ENCODE data around the gene LMO2. TPM values are rescaled to one million over a fixed set of nuclear protein-coding genes. Genes with fewer than 3 reads are reported as not detected.
"Not testable (repeated sequence)": the region's sequence is repeated elsewhere in the genome, so short reads cannot be mapped to it uniquely, and the experiment has no call there.

Gene LMO2
- total RNA-seq, 2 donors from 2014 or later: 37.0 to 74.3 TPM

DNA sequence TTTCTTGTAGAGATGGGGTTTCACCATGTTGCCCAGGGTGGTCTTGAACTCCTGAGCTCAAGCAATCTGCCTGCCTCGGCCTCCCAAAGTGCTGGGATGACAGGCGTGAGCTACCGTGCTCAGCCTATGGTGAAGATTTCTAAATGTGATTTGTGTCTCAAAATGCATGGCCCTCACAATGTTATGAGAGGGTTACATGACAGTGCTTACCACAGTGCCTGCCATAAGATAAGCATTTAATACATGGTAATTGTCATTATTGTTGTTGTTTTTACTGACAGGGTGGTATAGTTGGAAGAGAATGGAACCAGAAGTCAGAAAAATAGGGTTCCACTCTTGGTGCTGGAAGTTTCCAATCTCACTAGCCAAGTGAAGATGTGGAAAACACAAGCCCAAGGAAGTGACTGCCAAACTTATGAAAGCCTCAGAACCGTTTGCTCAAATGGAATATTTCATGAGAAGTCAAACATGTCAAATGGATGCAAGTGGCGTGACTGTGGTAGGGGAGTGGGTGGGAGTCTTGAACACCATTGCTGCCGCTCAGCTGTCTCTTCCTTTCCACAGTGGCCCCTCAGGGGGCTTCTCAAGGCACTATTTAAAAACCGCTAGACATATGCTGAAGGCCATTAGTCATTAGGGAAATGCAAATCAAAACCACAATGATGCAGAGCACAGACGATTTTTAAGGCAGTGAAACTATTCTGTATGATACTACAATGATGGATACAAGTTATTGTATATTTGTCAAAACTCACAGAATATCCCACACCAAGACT, 29.1 kb upstream of the LMO2 start:
- no peaks in the 10 kb centered on the region for H3K4me1 ChIP-seq (ENCODE audit: control insufficient read depth in 1 of 2, low read depth in 2 of 2)
- no peak overlapping the region for H3K4me3 ChIP-seq
- H3K27ac ChIP-seq: no peak overlapping the region
- H3K36me3 ChIP-seq: no peaks in the 10 kb centered on the region
- no peak for DNase-seq (ENCODE audit: low spot score)
- no peak for TF ChIP-seq CTCF (IDR thresholded peaks at IDR 0.05)
- H3K27me3 ChIP-seq (replicated peaks; ENCODE audit: insufficient read depth): no peaks in the 10 kb centered on the region
- no peaks in the 10 kb centered on the region for H3K9me3 ChIP-seq
- no peak for ATAC-seq (ENCODE audit: insufficient number of reproducible peaks, low FRiP score, low read depth)

GRCh38 chr11:33919645-33920044, 27.8 kb upstream of the LMO2 start:
- Histone ChIP-seq H3K4me1 (ENCODE audit: control insufficient read depth in 1 of 2, low read depth in 2 of 2) (no peaks in the 10 kb centered on the region), H3K36me3 (no peaks in the 10 kb centered on the region), H3K27ac (no peak overlapping the region), H3K9me3 (no peaks in the 10 kb centered on the region), H3K27me3 (replicated peaks; ENCODE audit: insufficient read depth) (no peaks in the 10 kb centered on the region), H3K4me3 (no peak overlapping the region)
- no peak for ATAC-seq (ENCODE audit: insufficient number of reproducible peaks, low FRiP score, low read depth)
- TF ChIP-seq CTCF (IDR thresholded peaks at IDR 0.05): no peak
- no peak for DNase-seq (ENCODE audit: low spot score)

- DNase-seq (ENCODE audit: low spot score); H3K27ac ChIP-seq; ATAC-seq (ENCODE audit: insufficient number of reproducible peaks, low FRiP score, low read depth); H3K4me3 ChIP-seq; H3K9me3 ChIP-seq; H3K4me1 ChIP-seq (ENCODE audit: control insufficient read depth in 1 of 2, low read depth in 2 of 2); H3K27me3 ChIP-seq (replicated peaks; ENCODE audit: insufficient read depth); H3K36me3 ChIP-seq: not testable (repeated sequence)
Observed at GRCh38 chr11:33917402-33917801, 25.5 kb upstream of the LMO2 start.

DNA sequence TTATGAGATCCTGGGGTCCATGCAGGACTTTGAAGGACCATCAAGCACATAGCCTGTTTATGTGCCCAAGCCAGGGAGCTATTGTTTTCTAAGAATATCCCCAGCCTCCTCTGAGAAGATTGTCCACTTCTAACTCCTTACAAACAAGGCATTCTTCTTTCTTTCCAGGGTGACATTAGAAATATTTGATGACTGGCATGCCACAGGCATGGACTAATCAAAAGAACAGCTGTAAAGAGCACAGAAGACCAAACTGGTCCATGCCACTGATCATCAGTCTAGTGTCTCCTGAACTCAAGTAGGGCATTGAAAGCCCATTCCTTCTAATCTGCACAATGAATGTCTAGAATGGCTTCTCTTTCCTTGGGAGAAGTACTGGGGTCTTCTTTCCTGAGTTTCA, 24.9 kb upstream of the LMO2 start:
- H3K4me3 ChIP-seq: no peak overlapping the region
- H3K36me3 ChIP-seq: no peaks in the 10 kb centered on the region
- no peak overlapping the region for H3K27ac ChIP-seq
- DNase-seq (ENCODE audit: low spot score): no peak
- TF ChIP-seq CTCF (IDR thresholded peaks at IDR 0.05): no peak
- no peaks in the 10 kb centered on the region for H3K27me3 ChIP-seq (replicated peaks; ENCODE audit: insufficient read depth)
- H3K9me3 ChIP-seq: no peaks in the 10 kb centered on the region
- no peaks in the 10 kb centered on the region for H3K4me1 ChIP-seq (ENCODE audit: control insufficient read depth in 1 of 2, low read depth in 2 of 2)
- no peak for ATAC-seq (ENCODE audit: insufficient number of reproducible peaks, low FRiP score, low read depth)

DNA sequence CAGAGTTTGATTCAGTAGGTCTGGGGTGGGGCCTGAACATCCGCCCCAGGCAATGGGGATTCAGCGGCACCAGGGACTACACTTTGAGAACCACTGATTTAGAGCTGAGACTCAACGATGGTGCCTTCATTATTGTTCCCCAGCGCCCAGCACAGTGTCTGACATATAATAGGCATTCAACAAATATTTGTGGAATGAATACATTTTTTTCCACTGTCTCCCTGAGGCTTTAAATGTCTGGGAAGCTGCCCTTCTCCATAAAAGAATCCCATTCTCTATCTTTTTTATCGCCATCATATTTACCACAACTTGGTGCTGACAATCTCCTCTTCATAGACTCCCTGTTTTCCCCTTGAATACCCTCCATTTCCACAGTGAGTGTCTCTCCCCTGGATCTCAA, 23.6 kb upstream of the LMO2 start:
- Histone ChIP-seq H3K4me3 (no peak overlapping the region), H3K4me1 (ENCODE audit: control insufficient read depth in 1 of 2, low read depth in 2 of 2) (no peaks in the 10 kb centered on the region), H3K27me3 (replicated peaks; ENCODE audit: insufficient read depth) (no peaks in the 10 kb centered on the region), H3K9me3 (no peaks in the 10 kb centered on the region), H3K27ac (no peak overlapping the region), H3K36me3 (no peaks in the 10 kb centered on the region)
- TF ChIP-seq CTCF (IDR thresholded peaks at IDR 0.05): no peak
- no peak for DNase-seq (ENCODE audit: low spot score)
- no peak for ATAC-seq (ENCODE audit: insufficient number of reproducible peaks, low FRiP score, low read depth)

- no peak for DNase-seq (ENCODE audit: low spot score)
- no peaks in the 10 kb centered on the region for H3K27me3 ChIP-seq (replicated peaks; ENCODE audit: insufficient read depth)
- ATAC-seq (ENCODE audit: insufficient number of reproducible peaks, low FRiP score, low read depth): no peak
- TF ChIP-seq CTCF (IDR thresholded peaks at IDR 0.05): no peak
- no peak overlapping the region for H3K27ac ChIP-seq
- H3K36me3 ChIP-seq: no peaks in the 10 kb centered on the region
- H3K9me3 ChIP-seq: no peaks in the 10 kb centered on the region
- H3K4me1 ChIP-seq (ENCODE audit: control insufficient read depth in 1 of 2, low read depth in 2 of 2): no peaks in the 10 kb centered on the region
- H3K4me3 ChIP-seq: no peak overlapping the region
Observed at GRCh38 chr11:33913991-33914390, 22.1 kb upstream of the LMO2 start.
